GM12878 (cell line): Measurements from ENCODE around the gene PXMP4.

Experiments used
- ATF3 ChIP-seq: IDR thresholded peaks from 2 replicates; pipeline ENCODE4 v1.6.1; 2011; ENCODE audit warnings: low read depth, mild to moderate bottlenecking, low read length, moderate library complexity, borderline replicate concordance; ENCODE audit errors: extremely low read depth
- BCLAF1 ChIP-seq: fragments of 450-650 bp; IDR thresholded peaks from 2 replicates; pipeline ENCODE4 v1.6.1; 2017; ENCODE audit warnings: antibody characterized with exemption, mild to moderate bottlenecking, moderate library complexity
- CTCF ChIP-seq, 3 experiments: IDR thresholded peaks in 2 of 3; conservative IDR thresholded peaks in 1 of 3; 2 replicates each; pipeline ENCODE4 v1.5.1; 2011; ENCODE audit warnings: low read depth in 3 of 3, low read length in 3 of 3, mild to moderate bottlenecking in 3 of 3, control low read depth in 2 of 3, moderate library complexity in 2 of 3, inconsistent platforms in 1 of 3, mixed read lengths in 1 of 3; ENCODE audit not compliant: control insufficient read depth in 2 of 3, insufficient read depth in 1 of 3; ENCODE audit errors: extremely low read depth in 1 of 3
- EGR1 ChIP-seq, 2 experiments: IDR thresholded peaks; 1 replicate in 1 of 2; 2 replicates in 1 of 2; pipeline ENCODE4 v1.6.1; 2011 to 2012; ENCODE audit warnings: low read depth in 2 of 2, low read length in 2 of 2, borderline replicate concordance in 1 of 2, mild to moderate bottlenecking in 1 of 2, moderate library complexity in 1 of 2
- EZH2 ChIP-seq: IDR thresholded peaks from 2 replicates; pipeline ENCODE4 v1.6.1; 2012; ENCODE audit warnings: low read depth, mild to moderate bottlenecking, control low read depth, inconsistent platforms, low read length, borderline replicate concordance; ENCODE audit not compliant: control insufficient read depth
- HDGF ChIP-seq: fragments of 450-650 bp; IDR thresholded peaks from 2 replicates; pipeline ENCODE4 v1.6.1; 2016; ENCODE audit warnings: antibody characterized with exemption
- MAX ChIP-seq: IDR thresholded peaks from 2 replicates; pipeline ENCODE4 v1.6.1; 2012; ENCODE audit warnings: low read depth, low read length, improper control_type of control experiment
- POLR2A ChIP-seq: IDR thresholded peaks from 2 replicates; pipeline ENCODE4 v1.6.1; 2011; ENCODE audit warnings: low read depth, mild to moderate bottlenecking, low read length
- POLR2AphosphoS5 ChIP-seq: IDR thresholded peaks from 2 replicates; pipeline ENCODE4 v1.6.1; 2011; ENCODE audit warnings: mild to moderate bottlenecking, low read length, inconsistent platforms
- TBL1XR1 ChIP-seq: IDR thresholded peaks from 2 replicates; pipeline ENCODE4 v1.6.1; 2012; ENCODE audit warnings: low read depth, low read length, improper control_type of control experiment
- TCF12 ChIP-seq: IDR thresholded peaks from 2 replicates; pipeline ENCODE4 v1.6.1; 2011; ENCODE audit warnings: low read depth, mild to moderate bottlenecking, low read length

GRCh38 chr20:33659341-33660034 is 60.6 kb downstream of the PXMP4 start:
- TF ChIP-seq TBL1XR1 = no peak
- TF ChIP-seq EGR1 (IDR thresholded peaks at IDR 0.05; ENCODE audit: borderline replicate concordance in 1 of 2, low read depth in 2 of 2, low read length in 2 of 2) = no peak
- TF ChIP-seq BCLAF1 = no peak
- no peak for TF ChIP-seq CTCF (IDR thresholded peaks at IDR 0.05 in 2 of 3, conservative IDR thresholded peaks at IDR 0.05 in 1 of 3; ENCODE audit: control insufficient read depth in 2 of 3, extremely low read depth in 1 of 3, insufficient read depth in 1 of 3, low read depth in 3 of 3, low read length in 3 of 3)
- TF ChIP-seq EZH2 = no peak
- TF ChIP-seq ATF3 = no peak
- TF ChIP-seq POLR2A = no peak
- TF ChIP-seq POLR2AphosphoS5 = no peak
- TF ChIP-seq MAX = no peak
- no peak for TF ChIP-seq TCF12
- no peak for TF ChIP-seq HDGF
